Activated T-cell treated with anti-CD3 and anti-CD28 coated beads, Interleukin-2, amount 50 U/mL, for 72 hours (primary cell): ENCODE measurements around the gene MCF2L. TPM values are rescaled to one million over a fixed set of nuclear protein-coding genes. Genes with fewer than 3 reads are reported as not detected.

Source experiments
- ATAC-seq, 2 donors: fragments of 150-1000 bp; cut with Tn5 transposase; replicated peaks in 1 of 2; 2 replicates each; pipeline ENCODE4 v1.10.0; 2021; ENCODE audit warnings: moderate library complexity in 2 of 2, mild to moderate bottlenecking in 1 of 2
- DNase-seq, 2 donors: peaks; one replicate each; pipeline ENCODE4 v3.0.0; 2021 to 2022; ENCODE audit warnings: mixed read lengths in 1 of 2
- H3K27ac Mint-ChIP-seq: one replicate; pipeline ENCODE4 v1.8.0; 2022; ENCODE audit warnings: mild to moderate bottlenecking, moderate library complexity, mixed read lengths
- H3K27me3 Mint-ChIP-seq: one replicate; pipeline ENCODE4 v1.8.0; 2022; ENCODE audit warnings: low read depth, mixed read lengths
- H3K36me3 Mint-ChIP-seq, 2 donors: one replicate each; pipeline ENCODE4 v1.8.0; 2022; ENCODE audit warnings: mixed read lengths in 2 of 2, mild to moderate bottlenecking in 1 of 2; ENCODE audit not compliant: insufficient read depth in 2 of 2
- H3K4me1 Mint-ChIP-seq: one replicate; pipeline ENCODE4 v1.8.0; 2022; ENCODE audit warnings: low read depth, mixed read lengths
- H3K4me3 Mint-ChIP-seq, 2 donors: one replicate each; pipeline ENCODE4 v1.8.0; 2022; ENCODE audit warnings: mild to moderate bottlenecking in 2 of 2, mixed read lengths in 2 of 2, moderate library complexity in 2 of 2
- H3K9me3 Mint-ChIP-seq, 2 donors: one replicate each; pipeline ENCODE4 v1.8.0; 2022; ENCODE audit warnings: mixed read lengths in 2 of 2
- total RNA-seq, 2 donors: library from RNA; stranded (reverse); gene quantifications; one replicate each; pipeline ENCODE4 v1.2.3, GENCODE V29; 2022

MCF2L gene
- total RNA-seq, 2 donors from 2014 or later = 9.6 to 11.8 TPM

GRCh38 chr13:113135281-113135760, 166.3 kb downstream of the MCF2L start:
- no peaks in the 10 kb centered on the region for H3K9me3 Mint-ChIP-seq
- peaks cover 17% of the 10 kb centered on the region for H3K27me3 Mint-ChIP-seq
- no peaks in the 10 kb centered on the region for H3K4me1 Mint-ChIP-seq
- H3K27ac Mint-ChIP-seq = no peak overlapping the region
- H3K36me3 Mint-ChIP-seq = no peaks in the 10 kb centered on the region
- H3K4me3 Mint-ChIP-seq = no peak overlapping the region
- ATAC-seq (no peak), DNase-seq (no peak)

GRCh38 chr13:113137691-113138298, 168.8 kb downstream of the MCF2L start:
- no peaks in the 10 kb centered on the region for H3K4me1 Mint-ChIP-seq
- peaks cover 7% of the 10 kb centered on the region for H3K27me3 Mint-ChIP-seq
- ATAC-seq (no peak), DNase-seq (no peak)
- no peak overlapping the region for H3K27ac Mint-ChIP-seq
- no peaks in the 10 kb centered on the region for H3K36me3 Mint-ChIP-seq
- no peak overlapping the region for H3K4me3 Mint-ChIP-seq
- no peaks in the 10 kb centered on the region for H3K9me3 Mint-ChIP-seq

DNA sequence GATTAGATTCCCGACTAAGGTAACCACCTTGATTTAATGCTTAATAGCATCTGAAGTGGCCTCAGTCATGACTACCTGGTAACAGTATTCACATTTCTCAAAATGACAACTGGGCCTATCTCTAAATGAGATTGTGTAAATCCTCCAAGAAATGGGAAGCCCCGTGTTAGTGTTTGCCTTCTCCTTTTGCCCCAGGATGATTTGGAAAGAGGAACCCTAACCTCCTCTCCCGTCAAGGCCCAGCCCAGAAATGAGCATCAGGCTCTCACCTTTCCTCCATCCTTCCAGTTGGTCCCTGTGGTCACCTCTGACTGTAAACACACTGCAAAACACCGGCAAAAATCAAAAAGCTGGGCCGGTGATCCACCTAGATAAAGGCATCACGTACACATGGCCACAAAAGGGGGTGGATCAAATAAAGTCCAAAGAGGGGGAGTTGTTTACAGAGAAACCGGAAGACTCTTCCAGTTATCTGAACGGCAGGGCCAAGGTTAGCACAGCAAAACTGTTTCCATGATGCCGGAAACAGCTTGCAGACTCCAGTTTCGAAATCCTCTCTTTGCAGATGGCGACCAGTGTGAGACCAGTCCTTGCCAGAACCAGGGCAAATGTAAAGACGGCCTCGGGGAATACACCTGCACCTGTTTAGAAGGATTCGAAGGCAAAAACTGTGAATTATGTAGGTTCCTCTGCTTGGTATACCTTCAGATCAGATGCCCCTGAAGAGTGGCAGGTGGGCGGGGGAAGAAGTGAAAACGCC, 170.0 kb downstream of the MCF2L start:
- Mint-ChIP-seq H3K27ac (no peak overlapping the region), H3K36me3 (no peaks in the 10 kb centered on the region), H3K9me3 (no peaks in the 10 kb centered on the region), H3K4me3 (no peak overlapping the region), H3K4me1 (no peaks in the 10 kb centered on the region), H3K27me3 (no peaks in the 10 kb centered on the region)
- ATAC-seq = no peak
- no peak for DNase-seq

- H3K4me3 Mint-ChIP-seq = no peak overlapping the region
- no peaks in the 10 kb centered on the region for H3K4me1 Mint-ChIP-seq
Measured at GRCh38 chr13:113139577-113139976, 170.6 kb downstream of the MCF2L start.

DNA sequence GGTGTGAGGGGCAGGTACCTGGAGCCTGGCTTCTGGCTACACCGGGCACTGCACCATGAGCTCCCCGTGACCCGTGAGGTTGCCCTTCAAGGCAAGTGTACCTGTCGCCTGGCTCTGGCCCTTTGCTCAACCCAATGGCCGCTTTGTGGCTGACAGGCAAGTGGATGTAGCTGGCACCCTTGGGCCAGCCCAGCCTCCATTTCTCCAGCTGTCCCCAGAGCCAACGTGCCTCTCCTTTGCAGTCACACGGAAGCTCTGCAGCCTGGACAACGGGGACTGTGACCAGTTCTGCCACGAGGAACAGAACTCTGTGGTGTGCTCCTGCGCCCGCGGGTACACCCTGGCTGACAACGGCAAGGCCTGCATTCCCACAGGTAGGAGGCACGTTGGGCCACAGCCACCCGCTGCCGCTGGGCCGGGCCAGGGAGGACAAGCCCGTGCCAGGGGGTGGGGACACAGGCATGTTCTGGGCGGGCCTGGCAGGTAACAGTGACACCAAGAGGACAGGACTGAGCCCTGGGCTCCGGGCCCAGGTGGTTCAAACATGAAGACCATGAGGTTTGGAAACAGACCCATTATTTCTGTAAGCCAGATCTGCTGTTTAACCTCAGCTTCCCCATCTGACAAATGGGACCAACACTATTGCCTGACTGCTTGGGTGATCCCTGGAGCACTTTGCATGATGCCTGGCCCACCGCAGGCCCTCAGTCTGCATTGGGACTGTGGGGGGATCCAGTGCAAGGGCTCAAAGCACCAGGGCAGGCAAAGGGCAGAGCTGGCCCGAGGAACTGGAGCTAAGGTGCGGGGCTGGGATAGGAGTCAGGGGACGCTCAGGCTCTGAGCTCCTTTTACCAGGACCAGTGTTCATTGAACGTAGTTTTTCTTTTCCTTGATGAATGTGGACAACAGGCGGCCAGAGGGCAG, 171.9 kb downstream of the MCF2L start:
- Mint-ChIP-seq H3K27ac (no peak overlapping the region), H3K27me3 (no peaks in the 10 kb centered on the region)

More at GRCh38 chr13:113139577-113139976, 170.6 kb downstream of the MCF2L start:
- H3K27ac Mint-ChIP-seq = no peak overlapping the region
- no peaks in the 10 kb centered on the region for H3K27me3 Mint-ChIP-seq
- ATAC-seq (no peak), DNase-seq (no peak)
- H3K9me3 Mint-ChIP-seq = no peaks in the 10 kb centered on the region
- H3K36me3 Mint-ChIP-seq = no peaks in the 10 kb centered on the region

DNA sequence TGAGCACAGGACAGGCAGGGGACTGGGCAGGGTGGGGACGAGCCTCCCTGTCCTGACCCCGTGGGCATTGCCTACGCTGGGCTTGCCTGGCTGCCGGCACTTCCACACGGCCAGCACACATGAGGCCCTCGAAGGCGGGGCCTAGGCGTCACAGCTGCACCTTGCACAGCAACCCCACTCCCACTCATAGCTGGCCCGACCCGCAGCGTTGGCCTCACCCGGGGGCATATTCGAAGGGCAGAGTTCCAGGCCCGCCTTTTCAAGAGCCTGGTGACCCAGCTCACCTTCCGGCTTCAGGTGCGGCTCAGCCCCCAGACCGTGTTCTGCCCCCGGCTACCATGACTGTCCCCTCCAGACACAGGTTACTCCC, 172.6 kb downstream of the MCF2L start:
- Mint-ChIP-seq H3K27ac (no peak overlapping the region), H3K27me3 (no peaks in the 10 kb centered on the region), H3K4me1 (peaks cover 11% of the 10 kb centered on the region), H3K36me3 (peaks cover 5 to 7% of the 10 kb centered on the region in 2 donors), H3K4me3 (no peak overlapping the region), H3K9me3 (peaks cover 4% of the 10 kb centered on the region in 2 donors)
- DNase-seq (no peak), ATAC-seq (no peak)

More for the DNA sequence above, 171.9 kb downstream of the MCF2L start:
- ATAC-seq = no peak
- H3K4me1 Mint-ChIP-seq = peaks cover 10% of the 10 kb centered on the region
- H3K36me3 Mint-ChIP-seq = peaks cover 5% of the 10 kb centered on the region in 2 donors
- DNase-seq = no peak
- H3K9me3 Mint-ChIP-seq = peaks cover 4% of the 10 kb centered on the region in 2 donors
- no peak overlapping the region for H3K4me3 Mint-ChIP-seq

DNA sequence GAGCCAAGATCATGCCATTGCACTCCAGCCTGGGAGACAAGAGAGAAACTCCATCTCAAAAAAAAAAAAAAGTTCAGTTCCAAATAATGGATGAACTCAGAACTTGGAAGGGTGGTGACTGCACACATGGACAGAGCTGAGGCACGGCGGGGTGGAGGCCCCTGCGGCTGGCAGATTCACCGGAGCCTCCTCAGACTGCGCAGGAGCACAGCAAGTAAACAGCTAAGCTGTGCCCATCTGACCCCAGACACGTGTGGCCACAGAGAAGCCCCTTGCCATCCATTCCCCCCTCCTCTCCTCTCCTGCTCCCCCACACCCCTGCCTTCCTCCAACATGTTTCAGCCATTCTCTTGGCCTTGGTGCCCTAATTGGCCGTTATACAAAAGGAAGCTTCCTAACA, 173.9 kb downstream of the MCF2L start:
- Mint-ChIP-seq H3K4me3 (no peak overlapping the region), H3K36me3 (peaks cover 5 to 7% of the 10 kb centered on the region in 2 donors), H3K27ac (no peak overlapping the region), H3K9me3 (peaks cover 4 to 5% of the 10 kb centered on the region in 2 donors), H3K27me3 (no peaks in the 10 kb centered on the region), H3K4me1 (peaks cover 11% of the 10 kb centered on the region)
- no peak for ATAC-seq
- no peak for DNase-seq

GRCh38 chr13:113143466-113144254, 174.6 kb downstream of the MCF2L start:
- Mint-ChIP-seq H3K4me3 (no peak overlapping the region), H3K9me3 (peaks cover 4 to 5% of the 10 kb centered on the region in 2 donors), H3K27ac (no peak overlapping the region), H3K4me1 (peaks cover 11% of the 10 kb centered on the region), H3K27me3 (no peaks in the 10 kb centered on the region), H3K36me3 (peaks cover 5 to 7% of the 10 kb centered on the region in 2 donors)
- ATAC-seq (no peak), DNase-seq (no peak)

DNA sequence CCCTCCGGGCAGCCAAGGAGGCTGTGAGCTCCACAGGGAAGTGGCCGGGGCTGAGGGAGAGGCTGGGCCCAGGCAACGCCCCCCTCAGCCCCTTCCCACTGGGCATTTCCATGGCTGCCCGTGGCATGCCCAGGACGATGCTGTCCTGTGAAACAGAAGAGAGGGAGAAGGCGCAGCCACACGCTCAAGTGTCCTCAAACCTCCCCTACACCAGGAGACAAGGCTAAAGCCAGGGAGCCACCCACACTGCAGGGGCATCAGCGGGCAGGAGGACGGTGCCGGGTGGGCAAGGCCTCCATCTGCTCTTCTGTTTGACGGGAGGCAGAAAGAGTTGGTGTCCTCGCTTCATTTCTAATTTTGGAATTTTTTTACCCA, 175.2 kb downstream of the MCF2L start:
- Mint-ChIP-seq H3K4me1 (peaks cover 11% of the 10 kb centered on the region), H3K9me3 (peaks cover 4 to 5% of the 10 kb centered on the region in 2 donors), H3K27ac (no peak overlapping the region), H3K4me3 (no peak overlapping the region), H3K36me3 (peaks cover 5 to 7% of the 10 kb centered on the region in 2 donors), H3K27me3 (no peaks in the 10 kb centered on the region)
- DNase-seq = no peak
- ATAC-seq = no peak

DNA sequence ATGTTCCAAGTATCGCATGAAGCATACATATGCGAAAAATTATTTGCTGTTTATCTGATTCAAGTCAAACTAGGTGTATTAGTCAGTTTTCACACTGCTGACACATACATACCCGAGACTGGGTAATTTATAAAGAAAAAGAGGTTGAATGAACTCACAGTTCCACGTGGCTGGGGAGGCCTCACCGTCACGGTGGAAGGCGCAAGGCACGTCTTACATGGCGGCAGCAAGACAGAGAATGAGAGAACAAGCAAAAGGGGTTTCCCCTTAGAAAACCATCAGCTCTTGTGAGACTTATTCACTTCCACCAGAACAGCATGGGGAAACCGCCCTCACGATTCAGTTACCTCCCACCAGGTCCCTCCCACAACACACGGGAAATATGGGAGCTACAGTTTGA, 176.5 kb downstream of the MCF2L start:
- ATAC-seq = peak; percentile 74 to 87
- no peaks in the 10 kb centered on the region for H3K27me3 Mint-ChIP-seq
- peaks cover 5 to 7% of the 10 kb centered on the region in 2 donors for H3K36me3 Mint-ChIP-seq
- peaks cover 4 to 5% of the 10 kb centered on the region in 2 donors for H3K9me3 Mint-ChIP-seq
- no peak overlapping the region for H3K27ac Mint-ChIP-seq
- peak; percentile 46 to 54 for DNase-seq
- peak overlapping the region in 1 of 2 donors; percentile 18 for H3K4me3 Mint-ChIP-seq
- peaks cover 11% of the 10 kb centered on the region for H3K4me1 Mint-ChIP-seq

GRCh38 chr13:113145911-113146598, 177.0 kb downstream of the MCF2L start:
- H3K4me1 Mint-ChIP-seq = peaks cover 11% of the 10 kb centered on the region
- peak overlapping the region in 1 of 2 donors; percentile 18 for H3K4me3 Mint-ChIP-seq
- H3K9me3 Mint-ChIP-seq = peaks cover 4 to 5% of the 10 kb centered on the region in 2 donors
- peak; percentile 36 to 44 for ATAC-seq
- H3K36me3 Mint-ChIP-seq = peaks cover 5 to 7% of the 10 kb centered on the region in 2 donors
- DNase-seq = no peak
- no peaks in the 10 kb centered on the region for H3K27me3 Mint-ChIP-seq
- no peak overlapping the region for H3K27ac Mint-ChIP-seq

GRCh38 chr13:113146750-113147149, 177.7 kb downstream of the MCF2L start:
- H3K9me3 Mint-ChIP-seq = peaks cover 4 to 5% of the 10 kb centered on the region in 2 donors
- no peak overlapping the region for H3K4me3 Mint-ChIP-seq
- H3K27ac Mint-ChIP-seq = no peak overlapping the region
- H3K36me3 Mint-ChIP-seq = peaks cover 5 to 7% of the 10 kb centered on the region in 2 donors
- no peaks in the 10 kb centered on the region for H3K27me3 Mint-ChIP-seq
- peaks cover 11% of the 10 kb centered on the region for H3K4me1 Mint-ChIP-seq
- DNase-seq = no peak
- no peak for ATAC-seq
